Measurements from ENCODE around the gene RCSD1.

The RCSD1 gene

DNA sequence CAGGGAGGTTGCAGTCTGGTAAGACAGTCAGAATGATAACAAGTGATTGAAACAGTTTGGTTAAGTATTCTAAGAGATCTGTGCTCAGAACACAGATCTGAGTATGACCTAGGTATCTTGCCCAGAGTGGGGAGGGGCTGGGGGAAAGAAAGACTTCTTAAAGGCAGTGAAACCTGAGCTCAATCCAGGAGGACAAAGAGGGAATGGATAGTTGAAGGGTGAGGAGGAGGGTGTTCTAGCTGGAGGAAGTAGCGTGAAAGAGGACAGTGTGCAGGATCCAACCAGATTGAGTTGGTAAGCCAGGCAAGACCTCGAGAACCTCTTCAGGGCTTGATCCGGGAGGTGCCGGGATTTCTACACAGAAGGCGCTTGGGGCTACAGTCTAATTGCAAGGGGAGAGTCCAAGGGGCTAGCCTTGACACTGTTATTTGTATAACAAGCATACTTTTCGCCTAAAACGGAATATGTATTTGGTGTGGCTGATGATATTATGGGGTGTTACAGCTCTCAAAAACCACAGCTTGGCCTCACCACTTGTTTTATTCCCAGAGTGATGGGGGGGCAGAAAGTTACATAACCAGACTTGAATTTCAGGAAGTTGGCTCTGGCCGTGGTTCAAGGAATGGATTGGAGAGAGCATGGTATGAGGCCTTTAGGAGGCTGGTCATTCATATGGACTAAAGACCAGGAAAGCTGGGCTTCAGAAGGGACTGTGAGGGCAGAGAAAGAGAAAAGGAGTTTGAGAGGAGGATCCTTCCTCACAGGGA lies 19.1 kb downstream of the RCSD1 start:
- TF ChIP-seq, protein P1, sequence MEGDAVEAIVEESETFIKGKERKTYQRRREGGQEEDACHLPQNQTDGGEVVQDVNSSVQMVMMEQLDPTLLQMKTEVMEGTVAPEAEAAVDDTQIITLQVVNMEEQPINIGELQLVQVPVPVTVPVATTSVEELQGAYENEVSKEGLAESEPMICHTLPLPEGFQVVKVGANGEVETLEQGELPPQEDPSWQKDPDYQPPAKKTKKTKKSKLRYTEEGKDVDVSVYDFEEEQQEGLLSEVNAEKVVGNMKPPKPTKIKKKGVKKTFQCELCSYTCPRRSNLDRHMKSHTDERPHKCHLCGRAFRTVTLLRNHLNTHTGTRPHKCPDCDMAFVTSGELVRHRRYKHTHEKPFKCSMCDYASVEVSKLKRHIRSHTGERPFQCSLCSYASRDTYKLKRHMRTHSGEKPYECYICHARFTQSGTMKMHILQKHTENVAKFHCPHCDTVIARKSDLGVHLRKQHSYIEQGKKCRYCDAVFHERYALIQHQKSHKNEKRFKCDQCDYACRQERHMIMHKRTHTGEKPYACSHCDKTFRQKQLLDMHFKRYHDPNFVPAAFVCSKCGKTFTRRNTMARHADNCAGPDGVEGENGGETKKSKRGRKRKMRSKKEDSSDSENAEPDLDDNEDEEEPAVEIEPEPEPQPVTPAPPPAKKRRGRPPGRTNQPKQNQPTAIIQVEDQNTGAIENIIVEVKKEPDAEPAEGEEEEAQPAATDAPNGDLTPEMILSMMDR (IDR thresholded peaks at IDR 0.05; ENCODE audit: poor library complexity, severe bottlenecking): no peak
- DNase-seq (ENCODE audit: low spot score): no peak
- H3K4me1 ChIP-seq (ENCODE audit: insufficient read depth, poor library complexity, severe bottlenecking): no peaks in the 10 kb centered on the region
- no peak overlapping the region for H3K4me3 ChIP-seq (ENCODE audit: severe bottlenecking)
- no peak overlapping the region for H3K27ac ChIP-seq (ENCODE audit: poor library complexity, severe bottlenecking)
- ATAC-seq (ENCODE audit: low read depth): no peak
- H3K27me3 ChIP-seq (ENCODE audit: insufficient read depth, poor library complexity, severe bottlenecking): no peaks in the 10 kb centered on the region
- no peaks in the 10 kb centered on the region for H3K36me3 ChIP-seq (ENCODE audit: low read depth)
- H3K9me3 ChIP-seq (ENCODE audit: severe bottlenecking): no peaks in the 10 kb centered on the region

DNA sequence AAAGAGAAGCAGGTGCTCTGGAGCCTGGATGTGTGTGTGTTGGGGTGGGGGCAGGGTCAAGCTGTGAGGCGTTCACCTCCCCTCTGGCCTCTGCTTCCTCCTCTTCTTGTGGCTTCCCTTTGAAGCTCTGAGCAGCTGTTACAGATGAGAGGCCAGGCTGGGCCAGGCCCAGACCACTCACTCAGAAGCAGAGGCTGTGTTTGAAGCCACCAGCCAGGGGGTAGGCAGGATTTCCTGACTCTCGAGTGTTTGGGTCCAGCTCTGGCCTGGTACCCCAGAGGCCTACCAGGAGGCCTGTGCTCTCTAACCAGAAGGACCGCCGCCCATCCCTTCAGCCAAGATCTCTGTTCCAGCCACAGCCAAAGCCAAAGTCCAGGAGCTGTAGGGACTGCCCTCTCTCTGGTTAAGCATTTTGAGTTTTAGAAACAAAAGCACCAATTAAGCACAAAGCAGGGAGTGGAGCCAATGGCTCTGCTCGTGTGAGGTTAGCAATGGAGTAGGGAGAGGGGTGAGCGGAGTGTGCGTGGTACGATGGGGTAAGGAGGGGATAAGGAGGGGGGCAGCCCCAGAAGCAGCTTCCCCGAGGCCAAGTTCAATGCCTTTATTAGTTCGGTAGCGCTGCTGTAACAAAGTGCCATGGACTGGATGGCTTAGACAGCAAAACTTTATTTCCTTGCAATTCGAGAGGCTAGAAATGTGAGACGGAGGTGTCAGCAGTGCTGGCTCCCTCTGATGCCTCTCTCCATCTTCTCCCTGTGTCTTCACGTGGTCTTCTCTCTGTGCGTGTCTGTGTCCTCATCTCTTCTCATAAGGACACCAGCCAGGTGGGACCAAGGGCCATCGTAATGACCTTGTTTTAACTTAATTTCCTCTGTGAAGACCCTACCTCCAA lies 20.5 kb downstream of the RCSD1 start:
- ATAC-seq (ENCODE audit: low read depth): no peak
- no peaks in the 10 kb centered on the region for H3K4me1 ChIP-seq (ENCODE audit: insufficient read depth, poor library complexity, severe bottlenecking)

DNA sequence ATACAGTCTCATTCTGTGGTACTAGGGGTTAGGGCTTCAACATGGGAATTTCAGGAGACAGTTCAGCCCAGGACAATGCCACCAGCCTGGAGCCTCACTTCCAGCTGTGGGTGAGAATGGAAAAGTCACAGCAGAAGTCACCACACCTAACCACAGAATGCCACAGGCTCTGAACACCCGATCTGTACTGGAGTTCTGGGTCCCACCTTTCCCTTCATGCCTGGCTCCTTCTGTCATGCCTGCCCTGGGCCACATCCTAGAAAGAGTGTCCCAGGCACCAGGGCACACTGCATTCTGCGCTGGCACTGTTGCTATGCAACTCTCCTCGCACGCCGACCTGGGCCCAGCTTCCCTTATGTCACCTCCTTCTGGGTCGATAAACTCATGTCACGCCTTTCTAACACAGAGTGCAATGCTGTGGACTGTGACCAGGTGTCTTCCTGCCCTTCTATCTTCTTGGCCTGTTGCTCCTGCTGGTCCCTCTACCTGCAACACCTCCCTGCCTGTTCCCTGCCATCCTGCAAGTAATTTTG lies 21.2 kb downstream of the RCSD1 start:
- no peak for DNase-seq (ENCODE audit: low spot score)
- H3K27ac ChIP-seq (ENCODE audit: poor library complexity, severe bottlenecking): no peak overlapping the region
- no peaks in the 10 kb centered on the region for H3K4me1 ChIP-seq (ENCODE audit: insufficient read depth, poor library complexity, severe bottlenecking)
- H3K36me3 ChIP-seq (ENCODE audit: low read depth): no peaks in the 10 kb centered on the region
- H3K27me3 ChIP-seq (ENCODE audit: insufficient read depth, poor library complexity, severe bottlenecking): no peaks in the 10 kb centered on the region
- TF ChIP-seq, protein P1 (IDR thresholded peaks at IDR 0.05; ENCODE audit: poor library complexity, severe bottlenecking): no peak
- H3K4me3 ChIP-seq (ENCODE audit: severe bottlenecking): no peak overlapping the region
- ATAC-seq (ENCODE audit: low read depth): no peak
- H3K9me3 ChIP-seq (ENCODE audit: severe bottlenecking): no peaks in the 10 kb centered on the region

More for the DNA sequence above, 20.5 kb downstream of the RCSD1 start:
- no peaks in the 10 kb centered on the region for H3K9me3 ChIP-seq (ENCODE audit: severe bottlenecking)
- H3K36me3 ChIP-seq (ENCODE audit: low read depth): no peaks in the 10 kb centered on the region
- TF ChIP-seq, protein P1 (IDR thresholded peaks at IDR 0.05; ENCODE audit: poor library complexity, severe bottlenecking): no peak
- DNase-seq (ENCODE audit: low spot score): no peak
- no peak overlapping the region for H3K4me3 ChIP-seq (ENCODE audit: severe bottlenecking)
- H3K27ac ChIP-seq (ENCODE audit: poor library complexity, severe bottlenecking): no peak overlapping the region
- H3K27me3 ChIP-seq (ENCODE audit: insufficient read depth, poor library complexity, severe bottlenecking): no peaks in the 10 kb centered on the region

DNA sequence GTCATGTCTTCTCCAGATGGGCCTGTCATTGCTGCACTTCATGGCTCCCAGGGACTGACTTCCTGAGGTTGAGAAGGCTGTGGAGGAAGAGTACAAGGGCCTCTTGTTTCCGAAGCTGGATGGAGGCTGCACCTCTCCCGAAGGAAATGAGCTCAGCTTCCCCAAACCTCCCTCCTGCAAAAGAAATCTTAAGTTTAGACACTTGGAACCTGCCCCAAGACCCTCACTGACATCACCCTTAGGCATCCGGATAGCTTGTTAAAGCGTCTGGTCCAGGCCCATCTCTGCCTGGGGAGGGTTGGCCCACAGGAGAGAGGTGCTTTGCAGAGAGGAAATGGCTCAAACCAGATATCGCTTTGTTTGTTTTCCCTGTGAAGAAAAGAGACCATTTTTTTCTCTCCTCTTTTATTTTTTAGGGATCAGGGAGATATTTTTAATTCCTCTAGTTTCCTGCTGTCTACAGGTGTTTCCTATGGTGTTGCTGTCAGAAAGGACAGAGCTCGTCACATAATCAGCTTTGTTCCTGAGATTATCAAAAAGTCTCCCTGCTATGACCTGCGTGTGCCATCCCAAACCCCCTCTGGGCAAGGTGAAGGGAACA lies 25.0 kb downstream of the RCSD1 start:
- Histone ChIP-seq H3K27me3 (ENCODE audit: insufficient read depth, poor library complexity, severe bottlenecking) (no peaks in the 10 kb centered on the region), H3K4me1 (ENCODE audit: insufficient read depth, poor library complexity, severe bottlenecking) (no peaks in the 10 kb centered on the region), H3K9me3 (ENCODE audit: severe bottlenecking) (no peaks in the 10 kb centered on the region), H3K4me3 (ENCODE audit: severe bottlenecking) (no peak overlapping the region), H3K36me3 (ENCODE audit: low read depth) (no peaks in the 10 kb centered on the region), H3K27ac (ENCODE audit: poor library complexity, severe bottlenecking) (no peak overlapping the region)
- DNase-seq (ENCODE audit: low spot score) (no peak), ATAC-seq (ENCODE audit: low read depth) (no peak)
- TF ChIP-seq, protein P1 (IDR thresholded peaks at IDR 0.05; ENCODE audit: poor library complexity, severe bottlenecking): no peak
